GM19467 (cell line): ENCODE measurements around the gene TBXAS1.

ENCODE experiments used
- ATAC-seq: cut with Tn5 transposase; IDR thresholded peaks from one replicate; pipeline ENCODE4 v1.9.1; 2021; ENCODE audit warnings: mild to moderate bottlenecking, moderate library complexity; ENCODE audit not compliant: unreplicated experiment

TBXAS1 gene

GRCh38 chr7:139974179-139974811 is 145.2 kb downstream of the TBXAS1 start:
- ATAC-seq, result no peak

GRCh38 chr7:139976055-139976837 is 147.2 kb downstream of the TBXAS1 start:
- ATAC-seq, result no peak

- ATAC-seq, result no peak
These were observed 148.0 kb downstream of the TBXAS1 start for GRCh38 chr7:139976838-139977656.

GRCh38 chr7:139981511-139981895 is 152.4 kb downstream of the TBXAS1 start:
- ATAC-seq, result no peak

- ATAC-seq, result no peak
These were observed 154.2 kb downstream of the TBXAS1 start for GRCh38 chr7:139982927-139983920.

- ATAC-seq, result no peak
These were observed 155.8 kb downstream of the TBXAS1 start for GRCh38 chr7:139984642-139985539.

- no peak for ATAC-seq
These were observed 156.7 kb downstream of the TBXAS1 start for GRCh38 chr7:139985811-139986210.

GRCh38 chr7:139987691-139988516 is 158.8 kb downstream of the TBXAS1 start:
- no peak for ATAC-seq

GRCh38 chr7:139989366-139990141 is 160.5 kb downstream of the TBXAS1 start:
- ATAC-seq, result no peak

- no peak for ATAC-seq
These were observed 161.1 kb downstream of the TBXAS1 start for GRCh38 chr7:139990142-139990535.

GRCh38 chr7:139990571-139991268 is 161.7 kb downstream of the TBXAS1 start:
- no peak for ATAC-seq

- ATAC-seq, result no peak
These were observed 162.2 kb downstream of the TBXAS1 start for GRCh38 chr7:139991269-139991666.

- no peak for ATAC-seq
These were observed 162.8 kb downstream of the TBXAS1 start for GRCh38 chr7:139991911-139992310.

GRCh38 chr7:139992353-139993044 is 163.4 kb downstream of the TBXAS1 start:
- ATAC-seq, result no peak

GRCh38 chr7:139993169-139993568 is 164.1 kb downstream of the TBXAS1 start:
- ATAC-seq, result no peak

GRCh38 chr7:139993592-139993991 is 164.5 kb downstream of the TBXAS1 start:
- ATAC-seq, result no peak

GRCh38 chr7:139994356-139994755 is 165.3 kb downstream of the TBXAS1 start:
- no peak for ATAC-seq
